Measurements from ENCODE around the gene CKB. TPM values are rescaled to one million over a fixed set of nuclear protein-coding genes. Genes with fewer than 3 reads are reported as not detected.

CKB gene
- total and polyA plus RNA-seq, 2 donors (not counting 1 experiment from before 2014, with no cell fraction given) = 65.2 to 136 TPM

DNA sequence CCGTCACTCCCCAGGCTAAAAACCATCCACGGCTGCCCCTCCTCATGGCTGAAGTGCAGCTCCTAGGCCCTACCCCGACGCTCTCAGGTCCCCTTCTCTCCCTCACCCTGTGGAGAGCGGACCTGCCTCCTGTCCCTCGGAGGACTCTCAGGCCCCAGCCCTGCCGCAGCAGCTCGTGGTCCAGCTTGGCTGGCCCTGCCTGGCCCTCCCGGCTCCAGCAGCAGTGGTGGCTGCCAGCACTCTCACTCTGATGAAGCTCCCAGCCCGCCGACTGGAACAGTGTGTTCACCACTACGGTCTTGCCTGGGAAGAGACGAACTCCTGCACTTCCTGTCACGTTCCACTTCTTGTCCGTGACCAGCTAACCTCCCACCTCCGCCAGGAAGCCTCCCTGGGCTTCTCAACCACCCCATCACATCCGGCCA lies 28.7 kb upstream of the CKB start:
- peaks cover 20% of the 10 kb centered on the region for H3K4me1 ChIP-seq (ENCODE audit: control insufficient read depth, extremely low read depth, insufficient read depth, low read length)
- no peaks in the 10 kb centered on the region for H3K36me3 ChIP-seq (ENCODE audit: control insufficient read depth, insufficient read depth, low read length)
- H3K9me3 ChIP-seq (ENCODE audit: control insufficient read depth, insufficient read depth, low read depth, low read length) = no peaks in the 10 kb centered on the region
- peaks cover 7% of the 10 kb centered on the region for H3K79me2 ChIP-seq (ENCODE audit: control insufficient read depth, insufficient read depth, low read length)
- peak overlapping the region; percentile 33 for H3K27ac ChIP-seq (ENCODE audit: insufficient read depth, low read length)
- H3K4me3 ChIP-seq (replicated peaks in 1 of 4; ENCODE audit: control extremely low read depth in 1 of 4, insufficient read depth in 1 of 4, low read depth in 3 of 4, low read length in 4 of 4) = no peak overlapping the region
- H3K9ac ChIP-seq (ENCODE audit: insufficient read depth, low read length) = peak overlapping the region; percentile 30
- peak overlapping the region; percentile 29 for H2AFZ ChIP-seq (ENCODE audit: low read length)
- no peaks in the 10 kb centered on the region for H4K20me1 ChIP-seq (ENCODE audit: control insufficient read depth, extremely low read depth, insufficient read depth, low read length)
- H3K27me3 ChIP-seq (ENCODE audit: control insufficient read depth, insufficient read depth, low read length) = no peaks in the 10 kb centered on the region
- TF ChIP-seq CTCF (conservative IDR thresholded peaks at IDR 0.05 in 1 of 2, IDR thresholded peaks at IDR 0.05 in 1 of 2; ENCODE audit: low read depth in 1 of 2, low read length in 2 of 2) (no peak), EZH2 (IDR thresholded peaks at IDR 0.05; ENCODE audit: low read length, missing control alignments) (no peak)
- peak overlapping the region; percentile 83 for H3K4me2 ChIP-seq (ENCODE audit: extremely low read depth, insufficient read depth, low read length)
- no peak for DNase-seq (ENCODE audit: low read depth in 2 of 2)

GRCh38 chr14:103550451-103551337 lies 28.1 kb upstream of the CKB start:
- H3K9me3 ChIP-seq (ENCODE audit: control insufficient read depth, insufficient read depth, low read depth, low read length) = no peaks in the 10 kb centered on the region
- H4K20me1 ChIP-seq (ENCODE audit: control insufficient read depth, extremely low read depth, insufficient read depth, low read length) = no peaks in the 10 kb centered on the region
- H3K36me3 ChIP-seq (ENCODE audit: control insufficient read depth, insufficient read depth, low read length) = no peaks in the 10 kb centered on the region
- H2AFZ ChIP-seq (ENCODE audit: low read length) = no peak overlapping the region
- TF ChIP-seq EZH2 (IDR thresholded peaks at IDR 0.05; ENCODE audit: low read length, missing control alignments) (no peak), CTCF (conservative IDR thresholded peaks at IDR 0.05 in 1 of 2, IDR thresholded peaks at IDR 0.05 in 1 of 2; ENCODE audit: low read depth in 1 of 2, low read length in 2 of 2) (no peak)
- H3K27ac ChIP-seq (ENCODE audit: insufficient read depth, low read length) = peak overlapping the region; percentile 33
- H3K4me1 ChIP-seq (ENCODE audit: control insufficient read depth, extremely low read depth, insufficient read depth, low read length) = peaks cover 20% of the 10 kb centered on the region
- no peak overlapping the region for H3K9ac ChIP-seq (ENCODE audit: insufficient read depth, low read length)
- no peak for DNase-seq (ENCODE audit: low read depth in 2 of 2)
- peaks cover 4% of the 10 kb centered on the region for H3K79me2 ChIP-seq (ENCODE audit: control insufficient read depth, insufficient read depth, low read length)
- H3K4me2 ChIP-seq (ENCODE audit: extremely low read depth, insufficient read depth, low read length) = peak overlapping the region; percentile 83
- no peaks in the 10 kb centered on the region for H3K27me3 ChIP-seq (ENCODE audit: control insufficient read depth, insufficient read depth, low read length)
- H3K4me3 ChIP-seq (replicated peaks in 1 of 4; ENCODE audit: control extremely low read depth in 1 of 4, insufficient read depth in 1 of 4, low read depth in 3 of 4, low read length in 4 of 4) = no peak overlapping the region

- DNase-seq (ENCODE audit: low read depth in 2 of 2) = no peak
- peaks cover under 1% of the 10 kb centered on the region for H3K79me2 ChIP-seq (ENCODE audit: control insufficient read depth, insufficient read depth, low read length)
- no peaks in the 10 kb centered on the region for H3K36me3 ChIP-seq (ENCODE audit: control insufficient read depth, insufficient read depth, low read length)
- H3K27ac ChIP-seq (ENCODE audit: insufficient read depth, low read length) = no peak overlapping the region
- no peak for TF ChIP-seq CTCF (conservative IDR thresholded peaks at IDR 0.05 in 1 of 2, IDR thresholded peaks at IDR 0.05 in 1 of 2; ENCODE audit: low read depth in 1 of 2, low read length in 2 of 2)
- TF ChIP-seq EZH2 (IDR thresholded peaks at IDR 0.05; ENCODE audit: low read length, missing control alignments) = no peak
- no peaks in the 10 kb centered on the region for H3K27me3 ChIP-seq (ENCODE audit: control insufficient read depth, insufficient read depth, low read length)
- H3K9me3 ChIP-seq (ENCODE audit: control insufficient read depth, insufficient read depth, low read depth, low read length) = no peaks in the 10 kb centered on the region
- H3K9ac ChIP-seq (ENCODE audit: insufficient read depth, low read length) = no peak overlapping the region
- H3K4me1 ChIP-seq (ENCODE audit: control insufficient read depth, extremely low read depth, insufficient read depth, low read length) = peaks cover 20% of the 10 kb centered on the region
- no peak overlapping the region for H2AFZ ChIP-seq (ENCODE audit: low read length)
- no peak overlapping the region for H3K4me2 ChIP-seq (ENCODE audit: extremely low read depth, insufficient read depth, low read length)
- no peak overlapping the region for H3K4me3 ChIP-seq (replicated peaks in 1 of 4; ENCODE audit: control extremely low read depth in 1 of 4, insufficient read depth in 1 of 4, low read depth in 3 of 4, low read length in 4 of 4)
- H4K20me1 ChIP-seq (ENCODE audit: control insufficient read depth, extremely low read depth, insufficient read depth, low read length) = no peaks in the 10 kb centered on the region
These were observed 27.0 kb upstream of the CKB start for GRCh38 chr14:103549361-103550311.

Data from fibroblast of lung (primary cell).